IPS DF 4.7 (cell line): Measurements from ENCODE around the gene JPH3.
"Not testable (repeated sequence)": the region's sequence is repeated elsewhere in the genome, so short reads cannot be mapped to it uniquely, and the experiment has no call there.

Experiments
- DNase-seq: peaks from one replicate; pipeline ENCODE4 v3.0.0-alpha.2; 2013; ENCODE audit warnings: low spot score; ENCODE audit errors: extremely low read depth

The JPH3 gene

GRCh38 chr16:87680272-87680644 is 78.0 kb downstream of the JPH3 start:
- DNase-seq: no peak

GRCh38 chr16:87681051-87681602 is 78.8 kb downstream of the JPH3 start:
- not testable (repeated sequence) for DNase-seq

GRCh38 chr16:87681981-87682570 is 79.8 kb downstream of the JPH3 start:
- DNase-seq: no peak

DNA sequence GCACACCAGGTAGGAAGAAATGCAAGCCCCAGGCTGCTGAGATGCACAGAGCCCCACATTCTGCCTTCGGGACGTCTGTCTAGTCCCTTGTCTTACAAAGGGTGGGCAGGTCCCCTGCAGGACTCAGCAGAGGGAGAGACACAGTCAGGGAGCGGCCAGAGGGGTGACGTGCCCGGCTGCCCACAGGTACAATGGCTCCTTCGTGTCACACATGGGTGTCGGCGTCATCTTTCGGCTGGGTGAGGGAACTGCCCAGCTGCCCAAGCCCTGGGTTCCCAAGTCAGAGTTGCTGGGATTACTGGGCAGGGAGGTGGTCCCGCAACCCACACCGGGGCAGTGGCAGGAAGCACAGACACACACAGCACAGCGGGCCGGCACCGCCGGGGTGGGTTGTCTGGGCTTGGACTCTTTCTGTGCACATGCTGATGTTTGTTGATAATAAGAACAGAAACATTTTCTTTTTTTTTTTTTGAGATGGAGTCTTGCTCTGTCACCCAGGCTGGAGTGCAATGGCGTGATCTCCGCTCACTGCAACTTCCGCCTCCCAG is 80.6 kb downstream of the JPH3 start:
- no peak for DNase-seq

DNA sequence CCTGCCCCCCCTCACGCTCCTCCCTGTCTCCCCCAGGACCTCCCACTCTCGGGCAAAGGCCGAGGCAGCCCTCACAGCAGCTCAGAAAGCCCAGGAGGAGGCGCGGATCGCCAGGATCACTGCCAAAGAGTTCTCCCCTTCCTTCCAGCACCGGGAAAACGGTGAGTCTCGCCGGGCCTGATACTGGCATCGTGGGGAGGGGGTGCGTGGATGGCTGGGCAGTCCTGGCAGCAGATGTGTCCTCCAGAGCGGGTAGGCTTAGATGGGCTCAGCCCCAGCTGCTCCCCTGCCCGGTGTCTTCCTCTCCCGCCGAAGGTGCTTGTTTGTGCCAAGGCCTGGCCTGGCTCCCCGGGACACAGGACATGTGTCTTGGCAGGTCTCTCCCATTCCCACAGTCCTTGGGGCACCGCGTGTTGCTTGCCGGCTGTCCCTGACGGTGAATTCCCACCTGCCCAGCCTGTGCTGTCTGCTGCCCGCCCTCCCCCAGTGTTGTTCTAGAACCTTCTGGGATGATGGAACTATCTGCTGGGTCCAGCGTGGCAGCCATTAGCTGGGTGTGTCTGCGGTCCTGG is 81.9 kb downstream of the JPH3 start:
- no peak for DNase-seq

DNA sequence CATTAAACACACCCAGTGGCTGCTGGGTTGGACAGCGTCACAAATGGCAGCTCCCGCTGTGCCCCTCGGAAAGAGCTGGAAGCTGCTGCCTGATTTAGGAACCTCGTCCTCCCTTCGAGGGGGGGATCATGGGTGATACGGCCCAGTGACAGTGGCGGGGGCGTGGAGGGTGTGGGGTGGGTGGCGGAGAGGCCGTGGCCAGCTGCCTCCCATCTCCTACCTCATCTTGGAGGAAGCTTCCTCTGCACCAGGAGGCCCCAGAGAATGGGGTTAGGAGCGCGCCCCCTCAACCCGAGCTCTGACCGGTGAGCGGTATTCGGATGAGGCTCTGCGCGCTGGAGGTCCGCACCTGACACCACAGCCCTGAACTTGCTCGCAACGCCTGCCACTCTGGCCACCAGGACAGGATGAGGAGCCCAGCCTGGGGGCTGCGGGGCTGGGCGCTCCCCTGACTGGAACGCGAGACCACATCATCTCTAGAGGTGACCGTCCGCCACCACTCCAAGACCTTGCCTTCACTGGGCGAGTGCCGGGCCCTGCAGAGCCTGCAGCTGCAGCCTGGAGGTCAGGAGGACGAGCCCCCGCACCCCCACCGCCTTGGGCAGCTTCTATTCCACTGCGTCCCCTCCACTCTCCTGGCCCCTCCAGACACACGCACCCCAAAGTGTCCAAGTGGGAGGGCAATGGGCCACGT is 82.5 kb downstream of the JPH3 start:
- no peak for DNase-seq

GRCh38 chr16:87685405-87685755 is 83.1 kb downstream of the JPH3 start:
- DNase-seq: no peak

GRCh38 chr16:87685766-87686165 is 83.5 kb downstream of the JPH3 start:
- DNase-seq: no peak

- DNase-seq: no peak
Measured at GRCh38 chr16:87686697-87687096, 84.4 kb downstream of the JPH3 start.

DNA sequence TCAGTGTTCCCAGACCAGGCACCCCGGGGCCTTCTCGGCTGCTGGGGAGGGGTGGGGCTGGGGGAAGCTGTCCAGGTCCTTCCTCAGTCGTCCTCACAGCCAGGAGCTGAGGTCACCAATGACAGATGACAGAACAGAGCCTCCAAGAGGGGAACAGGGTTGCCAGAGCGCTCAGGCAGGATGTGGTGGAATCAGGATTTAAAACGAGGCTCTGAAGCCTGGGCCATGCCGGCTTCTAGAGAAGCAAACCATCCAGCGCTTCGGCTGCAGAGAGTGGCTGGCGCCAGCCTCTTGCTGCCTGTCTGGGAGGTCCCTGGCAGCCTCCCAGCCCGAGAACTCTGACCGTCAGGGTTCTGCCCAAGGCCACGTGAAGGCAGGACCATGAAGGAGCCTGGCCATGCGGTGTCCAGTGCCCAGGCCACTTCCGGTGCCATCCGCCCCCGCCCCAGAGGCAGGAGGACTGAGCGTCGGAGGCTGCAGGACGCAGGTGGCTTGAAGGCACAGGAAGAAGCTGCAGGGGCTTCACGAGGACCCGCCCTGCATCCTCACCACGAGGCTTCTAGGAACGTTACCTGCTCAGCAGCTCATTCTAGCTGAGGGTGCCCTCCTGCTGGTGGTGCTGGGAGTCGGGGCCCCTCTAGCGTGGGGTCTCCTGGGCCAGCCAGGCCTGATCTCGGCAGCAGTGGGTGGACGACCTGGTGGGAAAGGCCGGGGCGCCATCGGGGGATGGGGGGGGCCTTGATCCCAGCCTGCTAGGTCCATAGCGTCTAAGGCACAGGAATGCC is 85.0 kb downstream of the JPH3 start:
- no peak for DNase-seq

- no peak for DNase-seq
Measured at GRCh38 chr16:87687998-87688529, 85.8 kb downstream of the JPH3 start.

DNA sequence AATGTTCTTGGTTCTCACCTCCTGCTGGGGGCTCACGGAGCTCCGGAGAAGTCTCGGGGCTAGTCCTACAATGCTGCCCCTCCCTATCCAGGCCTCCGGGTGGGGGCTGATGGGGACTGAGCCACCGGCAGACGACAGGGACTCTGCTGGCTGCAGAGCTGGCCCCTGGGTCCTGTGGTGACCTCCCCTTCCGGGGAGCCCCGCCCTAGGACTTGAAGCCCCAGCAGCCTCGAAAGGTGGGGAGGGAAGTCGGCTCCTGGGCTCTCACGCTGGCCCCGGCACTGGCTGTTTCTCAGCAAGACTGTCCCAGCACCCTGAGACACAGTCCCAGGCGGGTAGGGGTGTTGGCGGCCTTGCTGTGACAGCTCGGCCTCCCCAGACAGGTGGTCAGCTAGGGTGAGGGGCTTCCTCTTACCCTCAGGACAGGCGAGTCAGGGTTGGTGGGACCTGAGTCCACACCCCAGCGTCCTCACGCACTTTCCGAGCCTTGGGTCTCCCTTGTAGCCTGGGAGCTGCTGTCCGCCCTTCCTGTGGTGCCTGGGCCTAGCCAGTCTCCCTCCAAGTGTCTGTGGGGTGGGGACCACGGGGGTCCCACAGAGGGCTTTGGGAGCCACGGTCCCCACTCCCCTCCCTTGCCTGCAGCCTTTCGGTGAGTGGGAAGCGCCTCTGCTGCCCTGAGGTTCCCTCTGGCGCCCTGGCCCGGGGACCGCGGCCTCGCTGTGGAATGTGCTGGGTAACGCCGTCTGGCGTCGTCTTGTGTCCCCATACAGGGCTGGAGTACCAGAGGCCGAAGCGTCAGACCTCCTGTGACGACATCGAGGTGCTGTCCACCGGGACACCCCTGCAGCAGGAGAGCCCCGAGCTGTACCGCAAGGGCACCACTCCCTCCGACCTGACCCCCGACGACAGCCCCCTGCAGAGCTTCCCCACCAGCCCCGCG is 86.8 kb downstream of the JPH3 start:
- DNase-seq: no peak

DNA sequence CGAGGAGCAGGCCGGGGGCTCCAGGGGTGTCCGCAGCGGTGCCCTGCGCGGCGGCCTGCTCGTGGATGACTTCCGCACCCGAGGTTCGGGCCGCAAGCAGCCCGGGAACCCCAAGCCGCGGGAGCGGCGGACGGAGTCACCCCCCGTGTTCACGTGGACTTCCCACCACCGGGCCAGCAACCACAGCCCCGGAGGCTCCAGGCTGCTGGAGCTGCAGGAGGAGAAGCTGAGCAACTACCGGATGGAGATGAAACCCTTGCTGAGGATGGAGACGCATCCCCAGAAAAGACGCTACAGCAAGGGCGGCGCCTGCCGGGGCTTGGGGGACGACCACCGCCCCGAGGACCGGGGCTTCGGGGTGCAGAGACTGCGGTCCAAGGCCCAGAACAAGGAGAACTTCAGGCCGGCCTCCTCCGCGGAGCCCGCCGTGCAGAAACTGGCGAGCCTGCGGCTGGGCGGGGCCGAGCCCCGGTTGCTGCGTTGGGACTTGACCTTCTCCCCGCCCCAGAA is 87.7 kb downstream of the JPH3 start:
- DNase-seq: no peak

GRCh38 chr16:87690911-87691685 is 88.8 kb downstream of the JPH3 start:
- DNase-seq: no peak

GRCh38 chr16:87691686-87692079 is 89.4 kb downstream of the JPH3 start:
- no peak for DNase-seq

GRCh38 chr16:87692176-87692575 is 89.9 kb downstream of the JPH3 start:
- no peak for DNase-seq

- DNase-seq: no peak
Measured at GRCh38 chr16:87692756-87693155, 90.4 kb downstream of the JPH3 start.

GRCh38 chr16:87693827-87694226 is 91.5 kb downstream of the JPH3 start:
- no peak for DNase-seq

GRCh38 chr16:87694441-87695125 is 92.3 kb downstream of the JPH3 start:
- no peak for DNase-seq
